DMS153 treated with DMSO at 0.1 percent for 48 hours (cell line): ENCODE measurements around the gene SPATA2L.

Experiments
- DNase-seq: peaks from one replicate; lab custom pipeline; 2025; ENCODE audit not compliant: unreplicated experiment; lab: John Stamatoyannopoulos, UW

The SPATA2L gene

GRCh38 chr16:89657442-89658220 lies 43.9 kb downstream of the SPATA2L start, which contains the start of the genes CHMP1A and SPATA33:
Gene CHMP1A, minus strand, starts transcription at chr16:89657708. Its CDS starts 120 bp downstream, at chr16:89657588.
Gene SPATA33, plus strand, starts transcription at chr16:89657836. Its CDS starts 76 bp downstream, at chr16:89657912.
- DNase-seq, result peak; percentile 67

GRCh38 chr16:89656435-89657121 lies 44.9 kb downstream of the SPATA2L start:
- DNase-seq, result no peak

DNA sequence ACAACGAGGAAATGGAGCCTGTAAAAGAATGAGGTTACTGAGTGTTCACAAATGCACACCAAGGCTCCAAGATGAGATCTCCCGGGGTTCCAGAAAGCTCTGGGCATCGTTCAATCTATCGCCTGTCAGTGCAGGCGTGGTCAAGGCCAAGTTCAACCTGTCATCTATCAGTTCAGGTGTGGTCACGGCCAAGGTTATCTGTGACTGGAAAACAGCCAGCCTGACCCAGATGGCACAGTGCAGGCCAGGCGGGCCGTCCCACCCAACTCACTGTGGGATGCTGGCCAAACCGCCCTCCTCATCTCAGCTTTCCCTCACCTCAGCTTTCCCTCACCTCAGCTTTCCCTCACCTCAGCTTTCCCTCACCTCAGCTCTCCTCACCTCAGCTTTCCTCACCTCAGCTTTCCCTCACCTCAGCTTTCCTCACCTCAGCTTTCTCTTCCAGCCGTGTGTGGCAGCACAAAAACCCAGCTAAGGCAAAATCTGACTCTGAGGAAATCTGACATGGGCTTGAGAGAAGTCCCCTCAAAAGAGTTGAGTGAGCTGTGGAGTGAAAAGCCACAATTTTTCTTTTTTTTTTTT lies 46.4 kb downstream of the SPATA2L start:
- DNase-seq, result no peak

GRCh38 chr16:89653656-89654295 lies 47.7 kb downstream of the SPATA2L start:
- no peak for DNase-seq

DNA sequence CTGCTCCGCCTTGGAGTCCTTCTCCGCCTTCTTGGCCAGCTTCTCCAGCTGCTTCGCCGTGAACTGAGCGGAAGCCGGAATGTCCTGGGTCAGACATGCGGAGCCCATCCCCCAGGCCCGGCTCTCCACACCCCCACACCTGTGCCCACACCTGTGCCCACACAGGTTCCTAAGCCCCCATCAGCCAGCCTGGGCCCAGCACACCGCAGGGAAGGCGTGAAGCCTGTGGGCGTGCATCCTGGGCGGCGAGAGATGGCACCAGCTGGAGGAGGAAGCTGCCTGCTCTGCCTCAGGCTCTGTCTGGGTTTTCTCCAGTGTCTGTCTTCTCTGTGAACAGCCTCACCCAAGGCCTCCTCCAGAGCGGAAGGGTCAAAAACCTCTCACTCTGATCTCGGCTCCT lies 49.9 kb downstream of the SPATA2L start:
- DNase-seq, result no peak

DNA sequence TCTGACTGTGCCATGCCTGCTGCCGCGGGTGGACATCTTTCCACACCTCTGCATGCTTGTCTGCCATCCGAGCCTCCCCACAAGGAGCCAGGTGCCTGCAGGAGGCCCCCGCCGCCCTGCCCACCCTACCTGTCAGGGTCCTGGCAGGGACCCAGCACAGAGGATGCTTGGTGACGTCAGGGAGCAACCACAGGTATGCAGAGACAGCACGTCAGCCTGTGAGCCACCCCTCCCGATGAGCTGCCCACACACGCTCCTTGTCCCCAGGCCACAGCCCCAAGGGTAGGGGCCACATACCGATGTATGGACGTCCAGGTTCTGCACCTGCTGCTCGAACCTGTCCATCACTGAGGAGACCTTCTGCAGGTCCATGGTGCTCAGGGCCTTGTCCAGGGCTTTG lies 54.6 kb downstream of the SPATA2L start:
- no peak for DNase-seq
